KOPT-K1 (cell line): ENCODE measurements around the gene YWHAE.
"Not testable (repeated sequence)": the region's sequence is repeated elsewhere in the genome, so short reads cannot be mapped to it uniquely, and the experiment has no call there.

ENCODE experiments used
- H3K27ac ChIP-seq: fragments of 200-600 bp; sonication (generic); 2 replicates; pipeline ENCODE4 v1.5.1; 2016; ENCODE audit warnings: antibody characterized with exemption, mild to moderate bottlenecking, low read depth, low read length; ENCODE audit not compliant: poor library complexity, severe bottlenecking
- H3K36me3 ChIP-seq: fragments of 200-600 bp; sonication (generic); 2 replicates; pipeline ENCODE4 v1.5.1; 2017; ENCODE audit warnings: antibody characterized with exemption, mild to moderate bottlenecking, low read length, moderate library complexity; ENCODE audit not compliant: insufficient read depth
- H3K9me3 ChIP-seq: fragments of 200-600 bp; sonication (generic); 2 replicates; pipeline ENCODE4 v1.5.1; 2017; ENCODE audit warnings: antibody characterized with exemption, low read length, mild to moderate bottlenecking; ENCODE audit not compliant: insufficient read depth, poor library complexity, severe bottlenecking

The YWHAE gene

DNA sequence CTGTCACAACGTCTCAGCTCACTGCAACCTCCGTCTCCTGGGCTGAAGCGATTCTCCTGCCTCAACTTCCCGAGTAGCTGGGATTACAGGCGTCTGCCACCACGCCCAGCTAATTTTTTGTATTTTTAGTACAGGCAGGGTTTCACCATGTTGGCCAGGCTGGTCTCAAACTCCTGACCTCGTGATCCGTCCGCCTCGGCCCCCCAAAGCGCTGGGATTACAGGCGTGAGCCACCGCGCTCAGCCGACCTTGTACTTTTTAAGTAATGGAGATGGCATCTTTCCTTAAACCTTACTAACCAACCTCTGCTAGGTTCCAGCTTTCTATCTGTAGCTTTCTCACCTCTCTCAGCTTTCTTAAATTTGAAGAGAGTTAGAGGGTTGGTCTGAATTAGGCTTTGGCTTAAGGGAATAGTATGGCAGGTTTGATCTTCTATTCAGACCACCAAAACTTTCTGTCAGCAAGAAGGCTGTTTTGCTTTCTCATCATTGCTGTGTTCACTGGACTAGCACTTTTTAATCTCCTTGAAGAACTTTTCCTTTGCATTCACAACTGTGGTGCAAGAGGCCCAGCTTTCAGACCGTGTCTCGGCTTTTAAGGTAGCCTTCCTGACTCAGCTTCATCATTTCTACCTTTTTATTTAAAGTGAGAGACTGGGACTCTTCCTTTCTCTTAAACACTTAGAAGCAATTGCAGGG lies 28.0 kb downstream of the YWHAE start:
- peaks cover 90% of the 10 kb centered on the region for H3K36me3 ChIP-seq
- no peak overlapping the region for H3K27ac ChIP-seq
- H3K9me3 ChIP-seq = no peaks in the 10 kb centered on the region

DNA sequence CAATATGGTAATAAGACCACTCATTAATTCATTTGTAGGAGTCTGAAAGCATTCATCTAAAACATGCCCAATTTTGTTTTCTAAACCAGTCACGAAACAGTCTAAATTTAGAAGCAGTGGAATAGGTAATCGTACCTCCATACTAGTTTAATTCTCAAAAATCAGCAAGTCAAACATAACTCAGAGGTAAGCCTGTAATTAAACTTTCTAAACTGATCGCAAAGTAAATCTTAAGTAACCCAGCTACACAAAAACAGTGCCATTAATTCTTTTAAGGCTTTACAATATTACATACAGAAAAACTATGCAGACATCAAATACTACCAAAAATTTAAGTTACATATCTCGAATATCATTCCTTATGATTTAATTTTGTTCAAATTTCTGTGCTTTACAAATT lies 31.4 kb downstream of the YWHAE start:
- no peak overlapping the region for H3K27ac ChIP-seq
- H3K9me3 ChIP-seq = no peaks in the 10 kb centered on the region
- H3K36me3 ChIP-seq = peaks cover 80% of the 10 kb centered on the region

GRCh38 chr17:1367351-1367745 lies 32.7 kb downstream of the YWHAE start:
- H3K9me3 ChIP-seq = no peaks in the 10 kb centered on the region
- H3K27ac ChIP-seq = no peak overlapping the region
- H3K36me3 ChIP-seq = peaks cover 80% of the 10 kb centered on the region

DNA sequence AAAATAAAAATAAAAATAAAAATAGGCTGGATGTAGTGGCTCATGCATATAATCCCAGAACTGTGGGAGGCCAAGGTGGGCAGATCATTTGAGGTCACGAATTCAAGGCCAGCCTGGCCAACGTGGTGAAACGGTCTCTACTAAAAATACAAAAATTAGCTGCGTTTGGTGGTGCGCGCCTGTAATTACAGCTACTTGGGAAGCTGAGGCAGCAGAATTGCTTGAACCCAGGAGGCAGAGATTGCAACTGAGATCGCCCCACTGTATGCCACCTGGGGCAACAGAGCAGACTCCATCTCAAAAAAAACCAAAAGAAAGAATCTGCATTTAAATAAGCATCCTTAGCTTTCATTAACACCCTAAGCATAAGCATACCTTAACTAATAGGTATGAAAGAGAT lies 33.8 kb downstream of the YWHAE start:
- Histone ChIP-seq H3K27ac (no peak overlapping the region), H3K36me3 (peaks cover 80% of the 10 kb centered on the region), H3K9me3 (no peaks in the 10 kb centered on the region)

GRCh38 chr17:1365445-1366039 lies 34.5 kb downstream of the YWHAE start:
- H3K36me3 ChIP-seq = peaks cover 80% of the 10 kb centered on the region
- H3K9me3 ChIP-seq = no peaks in the 10 kb centered on the region
- H3K27ac ChIP-seq = no peak overlapping the region

DNA sequence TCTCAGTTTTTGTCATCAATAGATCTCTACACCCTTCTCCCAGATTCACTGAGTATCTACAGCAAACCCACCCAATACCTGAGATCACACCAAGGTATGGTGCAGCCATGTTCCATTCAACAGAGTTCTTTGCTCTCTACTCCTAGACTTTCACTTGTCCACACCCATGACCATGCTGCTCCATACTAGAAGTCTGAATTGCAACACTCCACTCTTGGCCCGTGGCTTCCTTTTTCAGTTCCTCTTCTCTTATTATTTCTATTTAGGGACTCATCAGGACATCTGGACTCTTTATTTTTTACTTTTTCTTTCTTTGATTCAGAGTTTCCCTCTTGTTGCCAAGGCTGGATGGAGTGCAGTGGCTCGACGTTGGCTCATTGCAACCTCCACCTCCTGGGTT lies 37.1 kb downstream of the YWHAE start:
- Histone ChIP-seq H3K9me3 (no peaks in the 10 kb centered on the region), H3K27ac (no peak overlapping the region), H3K36me3 (peaks cover 88% of the 10 kb centered on the region)

GRCh38 chr17:1362065-1362848 lies 37.8 kb downstream of the YWHAE start:
- no peaks in the 10 kb centered on the region for H3K9me3 ChIP-seq
- no peak overlapping the region for H3K27ac ChIP-seq
- peaks cover 88% of the 10 kb centered on the region for H3K36me3 ChIP-seq

DNA sequence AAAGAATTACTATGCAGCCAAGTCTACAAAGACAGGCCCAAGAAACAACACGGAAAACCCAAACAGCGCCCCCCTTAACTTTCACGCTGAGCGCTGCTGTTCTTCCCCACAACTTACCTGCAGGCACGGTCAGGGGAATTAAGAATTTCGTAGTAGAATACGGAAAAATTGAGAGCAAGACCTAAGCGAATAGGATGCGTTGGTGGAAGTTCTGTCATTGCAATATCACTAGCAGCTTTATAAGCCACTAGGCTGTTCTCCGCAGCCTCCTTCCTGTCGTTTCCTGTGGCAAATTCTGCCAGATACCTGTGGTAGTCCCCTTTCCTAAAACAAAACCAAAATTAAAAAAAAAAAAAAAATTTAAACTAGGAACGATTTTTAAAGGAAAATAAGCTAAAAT lies 39.0 kb downstream of the YWHAE start:
- H3K9me3 ChIP-seq = no peaks in the 10 kb centered on the region
- no peak overlapping the region for H3K27ac ChIP-seq
- H3K36me3 ChIP-seq = peaks cover 90% of the 10 kb centered on the region

GRCh38 chr17:1360315-1360714 lies 39.7 kb downstream of the YWHAE start:
- not testable (repeated sequence) for H3K9me3 ChIP-seq, H3K27ac ChIP-seq
- H3K36me3 ChIP-seq = peaks cover 97% of the 10 kb centered on the region

- Histone ChIP-seq H3K36me3 (peaks cover 95% of the 10 kb centered on the region), H3K27ac (no peak overlapping the region)
Measured at GRCh38 chr17:1354030-1354429, 46.0 kb downstream of the YWHAE start.

GRCh38 chr17:1352530-1352929 lies 47.5 kb downstream of the YWHAE start:
- H3K9me3 ChIP-seq, H3K27ac ChIP-seq: not testable (repeated sequence)
- H3K36me3 ChIP-seq = peaks cover 96% of the 10 kb centered on the region

More at GRCh38 chr17:1354030-1354429, 46.0 kb downstream of the YWHAE start:
- no peaks in the 10 kb centered on the region for H3K9me3 ChIP-seq

DNA sequence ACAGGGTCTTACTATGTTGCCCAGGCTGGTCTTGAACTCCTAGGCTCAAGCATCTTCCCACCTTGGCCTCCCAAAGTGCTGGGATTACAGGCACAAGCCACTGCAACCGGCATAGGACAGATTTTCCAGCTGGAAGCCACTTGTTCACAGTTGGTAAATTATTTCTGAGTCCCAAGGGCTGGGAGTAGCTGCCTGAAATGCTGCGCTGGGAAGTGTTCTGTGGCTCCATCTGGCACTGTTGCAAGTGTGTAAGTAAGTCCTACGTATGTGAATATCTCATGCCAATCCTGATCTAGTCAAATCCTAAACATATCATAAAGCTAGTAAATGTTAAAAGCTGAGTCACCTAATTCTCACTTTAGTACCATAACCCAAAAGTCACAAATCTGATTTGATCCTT lies 48.1 kb downstream of the YWHAE start:
- Histone ChIP-seq H3K27ac (no peak overlapping the region), H3K36me3 (peaks cover 97% of the 10 kb centered on the region), H3K9me3 (no peaks in the 10 kb centered on the region)

- no peaks in the 10 kb centered on the region for H3K9me3 ChIP-seq
- no peak overlapping the region for H3K27ac ChIP-seq
- H3K36me3 ChIP-seq = peaks cover 96% of the 10 kb centered on the region
Measured at GRCh38 chr17:1351275-1351674, 48.7 kb downstream of the YWHAE start.

GRCh38 chr17:1347589-1348323 lies 52.3 kb downstream of the YWHAE start:
- H3K9me3 ChIP-seq = no peaks in the 10 kb centered on the region
- H3K27ac ChIP-seq = no peak overlapping the region
- H3K36me3 ChIP-seq = peaks cover 94% of the 10 kb centered on the region

DNA sequence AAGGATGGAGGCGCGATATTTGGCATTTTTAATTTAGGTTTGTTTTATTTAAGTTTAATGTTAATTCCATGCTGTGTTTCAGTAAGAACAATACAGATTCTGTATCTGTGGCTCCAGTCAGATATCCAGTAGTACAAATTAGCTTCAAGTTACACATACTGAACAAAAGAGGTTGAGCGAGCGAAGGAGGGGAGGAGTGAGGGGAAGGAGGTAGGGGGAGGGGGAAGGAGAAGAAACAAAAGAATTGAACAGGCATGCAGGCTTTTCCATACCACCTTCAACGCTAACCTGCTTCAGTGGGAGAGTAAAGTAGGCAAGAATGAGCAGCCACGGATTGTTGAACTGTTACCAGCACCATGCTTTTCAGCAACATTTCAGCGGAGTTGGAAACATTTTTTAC lies 55.5 kb downstream of the YWHAE start:
- H3K36me3 ChIP-seq = peaks cover 63% of the 10 kb centered on the region
- H3K27ac ChIP-seq = no peak overlapping the region
- H3K9me3 ChIP-seq = no peaks in the 10 kb centered on the region
